Kidney glomerular epithelial cell (primary cell): ENCODE measurements around the gene NAA10.

ENCODE experiments used
- DNase-seq: peaks from one replicate; lab custom pipeline; 2025; lab: John Stamatoyannopoulos, UW

Gene NAA10

DNA sequence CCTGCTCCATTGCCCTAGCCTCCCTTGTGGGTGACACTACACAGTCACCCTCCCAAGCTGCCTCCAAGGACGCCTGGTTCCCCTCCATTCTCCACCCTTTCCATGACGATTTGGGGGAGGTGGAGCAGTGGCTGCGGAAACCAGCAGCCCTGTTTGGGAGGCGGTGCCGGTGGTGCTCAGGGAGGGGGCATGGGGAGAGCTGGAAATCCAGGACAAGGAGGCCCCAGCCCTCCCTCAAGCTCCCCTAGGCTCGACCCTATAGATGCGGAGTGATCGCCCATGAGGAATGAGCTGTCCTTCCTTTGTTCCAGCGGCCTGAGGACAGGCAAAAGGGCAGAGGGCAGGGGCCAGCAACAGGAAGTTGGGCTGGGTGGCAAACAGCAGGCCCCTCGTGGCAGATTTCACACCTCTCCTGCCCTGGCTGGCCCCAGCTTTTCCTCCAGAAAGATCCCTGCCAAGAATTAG, 13.2 kb upstream of the NAA10 start:
- DNase-seq: no peak

DNA sequence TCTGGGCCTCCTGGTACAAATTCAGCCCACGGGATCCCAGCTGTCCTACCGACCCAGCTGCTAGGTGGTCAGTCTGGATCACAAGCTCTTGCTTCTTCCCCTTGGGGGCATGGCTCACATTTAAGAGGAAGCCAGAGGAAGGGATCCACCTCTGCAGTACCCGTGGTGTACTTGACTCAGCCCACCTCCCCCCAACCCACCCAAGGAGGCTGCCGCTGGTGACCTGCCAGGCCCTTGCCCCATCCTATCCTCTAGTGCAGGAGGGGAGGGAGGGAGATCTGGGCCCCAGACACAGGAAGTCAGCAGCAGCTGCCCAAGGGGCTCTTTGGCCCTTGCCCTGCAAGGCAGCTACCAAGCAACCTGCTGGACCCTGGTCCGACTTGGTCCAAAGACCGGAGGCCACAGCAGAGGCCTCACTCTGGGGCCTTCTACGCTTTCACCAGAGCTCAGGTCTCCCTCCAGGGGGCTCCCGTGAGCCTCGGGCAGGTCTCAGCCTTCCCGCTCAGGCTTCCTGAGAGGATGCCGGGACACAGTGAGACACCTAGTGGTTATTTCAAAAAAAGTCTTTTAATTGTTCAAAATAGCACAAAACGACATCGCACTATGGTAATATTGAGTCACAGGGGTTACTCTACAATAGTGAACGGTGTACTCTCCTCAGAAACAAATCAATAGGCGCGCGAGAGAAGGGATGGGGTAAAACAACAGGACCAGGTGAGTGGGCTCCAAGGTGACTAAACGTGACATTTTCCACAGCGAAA, 12.4 kb upstream of the NAA10 start:
- DNase-seq: peak; percentile 29

- no peak for DNase-seq
Observed at GRCh38 chrX:153945956-153946943, 11.4 kb upstream of the NAA10 start.

GRCh38 chrX:153944800-153945150, 9.9 kb upstream of the NAA10 start:
- no peak for DNase-seq

DNA sequence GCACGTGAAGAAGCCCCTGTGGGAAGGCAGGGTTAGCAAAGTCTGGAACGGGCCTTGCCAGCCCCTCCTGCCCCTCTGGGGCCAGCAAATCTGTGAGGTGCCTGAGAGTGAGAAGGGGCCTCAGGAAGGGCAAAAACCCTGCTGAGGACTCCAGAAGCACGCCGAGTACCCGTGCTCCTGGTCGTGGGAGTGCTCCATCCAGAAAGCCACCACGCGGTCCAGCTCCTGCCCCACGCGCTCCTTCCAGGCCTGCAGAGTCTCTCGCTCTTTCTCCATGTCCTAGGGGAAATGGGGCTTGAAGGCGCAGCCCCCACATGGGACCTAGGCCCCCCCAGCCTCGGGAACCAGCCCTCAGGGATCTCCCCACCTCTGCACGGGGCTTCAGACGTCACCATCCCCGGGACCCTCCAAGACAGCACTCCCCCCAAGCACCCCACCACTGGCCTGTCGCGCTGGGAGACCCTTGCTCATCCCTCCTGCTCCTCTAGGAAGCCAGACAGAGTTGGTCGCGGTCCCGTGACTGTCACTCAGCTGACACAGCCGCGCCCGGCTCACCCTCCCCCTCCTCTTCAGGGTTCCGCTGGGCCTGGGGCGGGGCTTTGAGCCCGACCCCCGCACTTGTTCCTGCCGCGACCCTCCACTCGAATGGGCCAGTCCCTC, 9.4 kb upstream of the NAA10 start, which contains the start of gene RENBP:
Gene RENBP (minus strand): TSS at position 504 of the 660 bp plus-strand sequence. CDS start 33 bp downstream, at position 471.
- DNase-seq: no peak

DNA sequence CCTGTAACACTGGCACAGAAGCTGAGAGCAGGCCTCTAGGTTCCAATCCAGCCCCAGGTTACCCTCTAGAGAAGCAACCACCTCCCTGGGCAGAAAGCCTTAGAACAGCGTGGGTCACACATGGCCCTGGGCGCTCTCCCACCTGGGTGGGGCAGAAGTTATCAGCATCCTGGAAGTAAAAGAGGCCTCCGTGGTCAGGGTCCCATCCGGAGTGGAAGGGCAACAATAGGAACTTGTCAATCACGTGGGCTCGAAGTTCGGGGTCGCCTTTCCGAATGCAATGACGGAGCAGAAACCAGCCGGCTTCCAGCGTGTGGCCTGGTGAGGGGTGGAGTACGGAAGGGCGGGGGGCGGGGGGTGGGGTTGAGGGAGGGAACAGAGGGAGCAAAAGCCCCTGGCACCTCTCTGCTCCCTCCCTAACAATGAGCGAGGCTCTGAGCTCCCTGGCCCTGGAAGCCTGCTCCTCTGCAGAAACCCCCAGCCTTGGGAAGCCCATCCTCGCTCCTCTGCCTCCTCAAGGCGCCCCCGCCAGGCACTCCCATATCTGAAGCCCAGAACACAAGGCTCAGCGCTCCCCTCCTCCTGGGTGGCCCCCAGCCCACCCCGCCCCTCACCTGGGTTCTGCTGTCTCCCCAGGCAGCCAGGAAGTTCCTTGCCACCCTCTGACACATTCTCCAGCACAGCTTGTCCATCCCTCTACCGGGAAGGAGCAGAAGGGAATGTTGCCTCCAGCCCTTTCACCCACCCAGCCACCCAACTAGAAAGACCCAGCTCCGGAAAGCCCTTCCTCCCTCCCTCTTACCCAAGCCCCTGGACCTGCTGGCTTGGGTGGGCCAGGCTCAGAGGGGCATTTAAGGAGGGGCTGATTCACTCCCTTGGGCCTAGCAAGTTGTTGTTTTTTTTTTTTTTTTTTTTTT, 6.8 kb upstream of the NAA10 start:
- DNase-seq: no peak

DNA sequence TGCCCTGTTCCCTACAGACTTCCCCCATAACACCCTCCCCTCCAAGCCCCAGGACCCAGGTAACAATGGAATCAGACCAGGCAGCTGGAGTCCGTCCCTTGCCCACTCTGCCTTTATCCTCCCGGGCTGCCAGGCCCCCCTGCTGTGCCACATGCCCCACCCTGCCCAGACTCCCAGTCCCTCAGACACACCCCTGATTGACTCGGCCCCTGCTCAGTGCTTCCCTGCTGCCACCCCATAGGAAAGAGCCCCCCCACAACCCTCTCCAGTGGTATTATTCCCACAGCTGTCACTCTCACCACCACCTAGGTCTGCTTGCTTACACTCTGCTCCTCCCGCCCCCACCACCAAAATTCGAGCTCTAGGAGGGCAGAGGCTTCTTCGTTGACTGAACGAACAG, 4.7 kb upstream of the NAA10 start:
- no peak for DNase-seq

DNA sequence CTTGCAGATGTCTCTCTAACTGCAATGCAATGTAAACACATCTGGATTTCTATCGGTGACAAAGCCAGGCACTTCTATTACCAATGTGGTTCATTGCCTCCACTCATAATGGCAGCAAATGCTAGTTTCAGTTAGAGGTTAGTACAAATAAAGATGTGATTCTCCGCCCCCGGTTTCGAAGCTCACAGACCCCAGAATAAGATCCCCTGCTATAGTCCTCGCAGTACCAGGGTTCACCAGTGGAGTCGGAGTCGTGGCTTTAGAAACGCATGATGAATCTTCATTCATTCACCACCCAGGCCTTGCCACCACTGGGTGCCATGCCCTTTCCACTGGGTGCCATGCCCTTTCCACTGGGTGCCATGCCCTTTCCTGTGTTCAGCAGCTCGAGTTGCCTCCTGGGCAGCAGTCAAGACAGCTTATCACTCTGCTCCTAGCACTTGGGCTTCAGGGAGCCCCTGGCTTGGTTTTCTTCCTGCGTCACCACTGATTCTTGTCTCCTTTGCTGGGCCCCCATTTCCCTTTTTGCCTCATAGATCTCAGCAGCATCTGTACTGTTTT, 3.5 kb upstream of the NAA10 start:
- no peak for DNase-seq

GRCh38 chrX:153937056-153937455, 2.2 kb upstream of the NAA10 start:
- no peak for DNase-seq

GRCh38 chrX:153935326-153935851, 552 bp upstream of the NAA10 start:
- no peak for DNase-seq

GRCh38 chrX:153934148-153934761, 582 bp downstream of the NAA10 start:
- no peak for DNase-seq

DNA sequence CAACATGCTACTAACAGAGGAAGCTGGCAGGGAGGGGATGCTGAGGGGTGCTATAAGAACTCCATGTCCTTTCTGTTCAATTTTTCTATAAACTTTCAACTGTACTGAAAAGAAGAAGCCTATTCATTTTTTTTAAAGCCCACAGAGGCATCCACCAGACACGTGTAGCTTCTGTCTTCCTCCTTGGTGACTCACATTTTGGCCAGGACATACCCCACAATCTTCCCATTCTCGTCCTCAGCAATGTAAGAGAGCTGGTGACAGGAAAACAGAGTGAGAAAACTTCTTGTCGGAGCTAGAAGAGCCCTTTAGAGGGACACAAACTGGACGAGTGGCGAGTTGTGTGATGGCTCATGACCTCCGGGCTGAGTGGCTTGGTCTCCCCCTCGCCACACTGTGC, 1.1 kb downstream of the NAA10 start:
- DNase-seq: no peak

DNA sequence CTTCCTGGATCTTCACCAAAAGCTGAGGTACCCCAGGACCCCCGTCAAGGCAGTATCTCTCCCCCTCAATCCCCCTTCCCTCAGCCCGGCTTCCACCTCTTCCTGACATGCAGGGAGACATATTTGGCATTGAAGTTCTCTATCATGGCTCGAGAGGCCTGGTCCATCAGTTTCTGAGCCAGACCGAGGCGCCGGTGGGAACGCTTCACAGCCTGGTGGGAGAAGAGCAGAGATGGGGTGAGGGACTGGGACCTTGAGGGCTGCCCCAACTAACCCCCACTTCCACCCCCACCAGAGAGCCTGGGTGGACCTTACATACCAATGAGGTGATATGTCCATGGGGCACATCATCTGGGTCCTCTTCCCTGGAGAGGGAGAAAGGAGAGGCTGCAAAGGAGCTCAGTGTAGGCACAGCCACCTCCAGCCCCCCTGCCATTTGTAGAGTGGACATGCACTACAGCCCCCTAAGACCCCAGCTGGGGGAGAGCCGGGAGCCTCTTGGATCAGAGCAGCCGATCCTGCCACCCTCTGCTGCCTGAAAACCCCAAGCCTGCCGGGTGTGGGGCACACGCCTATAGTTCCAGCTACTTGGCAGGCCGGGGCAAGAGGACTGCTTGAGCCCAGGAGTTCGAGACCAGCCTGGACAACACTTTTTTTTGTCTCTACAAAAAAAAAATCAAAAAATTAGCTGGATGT, 2.5 kb downstream of the NAA10 start:
- no peak for DNase-seq

GRCh38 chrX:153931748-153932147, 3.1 kb downstream of the NAA10 start:
- DNase-seq: no peak

DNA sequence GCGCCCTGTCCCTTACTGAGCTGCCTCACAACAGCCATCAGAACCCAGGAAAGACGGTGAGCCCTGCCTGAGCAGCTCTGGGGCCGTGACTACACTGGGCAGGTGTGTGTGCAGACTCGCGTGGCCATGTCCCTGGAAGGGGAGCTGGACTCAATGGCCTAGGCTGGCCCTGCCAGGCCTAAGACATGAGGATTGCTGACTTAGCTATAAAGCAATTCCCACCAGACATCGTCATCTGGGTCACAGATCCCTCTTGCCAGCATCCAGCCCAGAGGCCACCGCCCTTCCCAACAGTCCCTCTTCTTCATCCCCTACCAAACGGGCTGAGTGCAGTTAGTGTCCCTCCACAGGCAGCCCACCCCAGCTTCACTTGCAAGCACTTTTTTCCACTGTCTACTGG, 3.7 kb downstream of the NAA10 start:
- DNase-seq: no peak

DNA sequence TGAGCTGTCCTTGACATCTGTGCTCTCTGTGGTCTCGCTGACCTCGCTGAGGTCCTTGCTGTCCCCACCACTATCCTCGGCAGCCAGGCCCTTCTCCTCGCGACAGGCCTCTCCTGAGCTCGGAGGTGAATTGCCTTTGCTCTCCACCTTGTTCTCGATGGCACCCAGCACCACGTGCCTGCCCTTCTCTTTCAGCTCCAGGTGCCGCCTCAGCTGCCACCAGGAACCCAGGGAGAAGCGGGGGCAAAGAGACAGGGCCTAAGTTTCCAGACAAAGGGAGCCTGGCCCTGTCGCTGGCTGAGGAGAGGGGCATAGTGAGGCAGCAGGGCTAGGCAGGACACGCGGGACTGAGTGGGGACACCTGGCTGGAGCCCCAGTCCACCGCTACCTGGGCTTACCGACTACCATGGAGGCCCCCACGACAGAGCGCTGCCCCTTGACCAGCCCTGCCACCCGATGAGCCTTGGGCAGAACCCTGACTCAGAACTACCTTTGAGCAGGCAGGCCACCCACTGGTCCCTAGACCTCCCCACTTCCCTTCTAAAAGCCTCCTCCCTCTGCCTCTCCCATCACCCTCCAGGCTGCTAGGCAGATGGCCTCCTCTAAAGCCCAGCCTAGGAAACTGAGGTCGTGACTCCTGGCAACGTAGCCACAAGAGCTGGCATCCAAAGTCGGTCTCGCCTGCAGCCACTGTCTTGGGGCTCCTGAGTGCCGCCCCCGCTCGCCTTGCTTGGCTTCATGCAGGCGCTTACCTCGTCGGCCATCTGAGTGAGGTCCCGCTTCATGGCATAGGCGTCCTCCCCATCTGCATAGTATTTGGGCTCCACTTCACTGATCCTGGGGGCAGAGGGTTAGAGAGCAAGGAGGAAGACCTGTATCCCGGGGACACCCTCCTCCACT, 4.6 kb downstream of the NAA10 start:
- DNase-seq: no peak

DNA sequence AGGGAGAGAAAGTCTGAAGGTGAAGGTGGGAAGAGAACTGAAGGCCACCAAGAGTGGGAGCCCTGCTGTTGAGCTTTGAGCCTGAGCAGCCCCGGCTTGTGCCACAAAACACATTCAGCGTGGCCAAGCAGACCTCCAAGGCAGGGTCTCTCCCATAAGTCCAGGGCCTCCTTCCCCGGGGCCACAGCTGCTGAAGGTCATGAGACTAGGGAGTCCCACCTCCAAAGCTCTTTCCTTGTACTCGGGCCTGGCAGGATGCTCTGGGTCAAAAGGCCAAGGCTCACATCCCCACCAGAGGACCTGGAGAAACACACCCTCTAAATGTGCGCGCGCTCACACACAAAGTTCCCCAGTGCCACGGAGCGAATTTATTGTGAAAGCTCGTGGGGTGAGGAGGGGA, 5.3 kb downstream of the NAA10 start:
- DNase-seq: no peak

DNA sequence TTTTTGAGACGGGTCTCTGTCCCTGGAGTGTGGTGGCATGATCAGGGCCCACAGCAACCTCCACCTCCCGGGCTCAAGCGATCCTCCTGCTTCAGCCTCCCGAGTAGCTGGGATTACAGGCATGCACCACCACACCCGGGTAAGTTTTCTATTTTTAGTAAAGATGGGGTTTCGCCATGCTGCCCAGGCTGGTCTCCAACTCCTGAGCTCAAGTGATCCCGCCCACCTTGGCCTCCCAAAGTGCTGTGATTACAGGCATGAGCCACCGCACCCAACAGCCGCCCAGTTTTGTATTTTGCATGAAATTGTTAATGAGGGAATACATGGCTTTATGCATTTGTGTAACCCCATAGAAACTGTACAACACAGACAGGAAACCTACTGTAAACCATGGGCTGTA, 6.0 kb downstream of the NAA10 start:
- DNase-seq: no peak
